Left lung (tissue), 10 donors: Measurements from ENCODE around the gene CFD. TPM values are rescaled to one million over a fixed set of nuclear protein-coding genes. Genes with fewer than 3 reads are reported as not detected.
"Not testable (repeated sequence)": the region's sequence is repeated elsewhere in the genome, so short reads cannot be mapped to it uniquely, and the experiment has no call there.

Experiments used
- ATAC-seq: fragments of 200-7000 bp; cut with Tn5 transposase; one replicate; pipeline ENCODE4 v1.9.1; 2020; ENCODE audit warnings: moderate library complexity
- DNase-seq, 4 donors: peaks; one replicate each; pipeline ENCODE4 v3.0.0-alpha.2; 2013 to 2020
- H3K27ac ChIP-seq, 2 donors: fragments of 200-600 bp; sonication (generic) in 1 of 2; one replicate each; pipeline versions ENCODE4 v1.5.0 to v1.8.0; 2020 to 2021
- H3K27me3 ChIP-seq, 2 donors: fragments of 200-600 bp; sonication (generic) in 1 of 2; one replicate each; pipeline versions ENCODE4 v1.5.0 to v1.8.0; 2020 to 2021
- H3K36me3 ChIP-seq, 2 donors: fragments of 200-600 bp; sonication (generic) in 1 of 2; one replicate each; pipeline versions ENCODE4 v1.5.0 to v1.8.0; 2020 to 2021
- H3K4me1 ChIP-seq, 2 donors: fragments of 200-600 bp; one replicate each; pipeline ENCODE4 v1.8.0; 2021
- H3K4me3 ChIP-seq, 2 donors: fragments of 200-600 bp; sonication (generic) in 1 of 2; one replicate each; pipeline versions ENCODE4 v1.5.0 to v1.8.0; 2020 to 2021; ENCODE audit warnings: mild to moderate bottlenecking in 1 of 2
- H3K9me3 ChIP-seq, 2 donors: fragments of 200-600 bp; sonication (generic) in 1 of 2; one replicate each; pipeline versions ENCODE4 v1.5.0 to v1.8.0; 2020 to 2021
- CTCF ChIP-seq, 2 donors: fragments of 200-600 bp; sonication (generic) in 1 of 2; IDR thresholded peaks; one replicate each; pipeline versions ENCODE4 v1.5.0 to v1.8.0; 2021; ENCODE audit warnings: antibody characterized with exemption in 2 of 2
- intact Hi-C, 2 donors: fragments of 100-400 bp; cut with DNase I; formaldehyde crosslinking; loops; one replicate each; pipeline versions ENCODE4 v1.11.2 to v1.14.2; 2022
- polyA plus RNA-seq, 6 donors: library from polyadenylated mRNA; unstranded; fragments of 120-200 nt; gene quantifications; one replicate each; pipeline ENCODE4 v1.2.1, GENCODE V29; 2013; ENCODE audit not compliant: insufficient read length in 6 of 6
- total RNA-seq, 2 donors: library from RNA; stranded (reverse); fragmentation: NEBNext Ultra II Directional; extraction: Animal tissue kit (Norgen Biotek cat#: 25700); gene quantifications; one replicate each; pipeline ENCODE4 v1.2.1, GENCODE V29; 2021
- donor health status: DM: no; HTN: yes; CAD: no.
- donor health status: DM: no; HTN: no; CAD: no.

CFD gene
- total and polyA plus RNA-seq, 8 donors: 4.9 to 85.3 (median 10.5) TPM

- peaks cover 0 to 54% of the 10 kb centered on the region in 2 donors for H3K36me3 ChIP-seq
- intact Hi-C loops: no loop called here
- ATAC-seq (no peak), DNase-seq (no peak)
- H3K4me1 ChIP-seq: no peaks in the 10 kb centered on the region
- H3K4me3 ChIP-seq: no peak overlapping the region
- no peak for TF ChIP-seq CTCF (IDR thresholded peaks at IDR 0.05)
- no peaks in the 10 kb centered on the region for H3K27me3 ChIP-seq
- H3K9me3 ChIP-seq: no peaks in the 10 kb centered on the region
- H3K27ac ChIP-seq: no peak overlapping the region
These were observed 45.0 kb upstream of the CFD start for GRCh38 chr19:814152-815078.

DNA sequence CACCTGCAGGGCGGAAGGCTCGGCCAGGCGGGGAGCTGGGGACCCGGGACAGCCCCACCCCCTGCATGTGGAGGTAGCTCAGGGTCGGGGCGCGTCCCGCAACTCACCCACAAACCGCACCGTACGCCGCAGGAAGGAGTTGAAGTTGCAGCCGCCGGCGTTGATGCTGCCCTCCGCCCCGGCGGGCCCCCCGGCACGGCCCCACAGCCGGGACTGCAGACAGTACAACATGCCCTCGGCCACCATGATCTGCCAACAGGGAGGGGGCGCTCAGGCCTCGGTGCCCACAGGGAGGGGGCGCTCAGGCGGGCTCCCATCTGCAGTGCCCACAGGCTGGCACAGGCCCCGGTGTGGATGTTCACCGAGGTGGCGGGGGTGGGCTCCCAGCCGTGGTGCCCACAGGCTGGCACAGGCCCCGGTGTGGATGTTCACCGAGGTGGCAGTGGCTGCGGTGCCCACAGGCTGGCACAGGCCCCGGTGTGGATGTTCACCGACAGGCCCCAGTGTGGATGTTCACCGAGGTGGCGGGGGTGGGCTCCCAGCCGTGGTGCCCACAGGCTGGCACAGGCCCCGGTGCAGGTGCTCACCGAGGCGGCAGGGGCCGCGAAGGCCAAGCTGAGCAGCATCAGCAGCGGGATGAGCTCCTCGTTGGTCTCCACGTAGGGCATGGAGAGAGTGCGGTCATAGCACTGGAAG is 44.2 kb upstream of the CFD start:
- no peak for TF ChIP-seq CTCF (IDR thresholded peaks at IDR 0.05)
- no peak overlapping the region for H3K27ac ChIP-seq
- H3K4me1 ChIP-seq: no peaks in the 10 kb centered on the region
- no peak overlapping the region for H3K4me3 ChIP-seq
- no peak for ATAC-seq
- H3K27me3 ChIP-seq: no peaks in the 10 kb centered on the region
- DNase-seq: no peak
- intact Hi-C loops: no loop called here
- H3K36me3 ChIP-seq: peaks cover 0 to 46% of the 10 kb centered on the region in 2 donors
- H3K9me3 ChIP-seq: no peaks in the 10 kb centered on the region

- intact Hi-C loops: no loop called here
- no peaks in the 10 kb centered on the region for H3K9me3 ChIP-seq
- peaks cover 0 to 3% of the 10 kb centered on the region in 2 donors for H3K27me3 ChIP-seq
- TF ChIP-seq CTCF (IDR thresholded peaks at IDR 0.05): no peak
- no peak overlapping the region for H3K27ac ChIP-seq
- no peaks in the 10 kb centered on the region for H3K4me1 ChIP-seq
- H3K36me3 ChIP-seq: peaks cover 0 to 39% of the 10 kb centered on the region in 2 donors
- no peak overlapping the region for H3K4me3 ChIP-seq
- ATAC-seq (no peak), DNase-seq (no peak)
These were observed 43.5 kb upstream of the CFD start for GRCh38 chr19:815775-816499.

GRCh38 chr19:816500-816857 is 43.0 kb upstream of the CFD start:
- ATAC-seq: no peak
- Histone ChIP-seq H3K4me1 (peaks cover under 1 to 4% of the 10 kb centered on the region in 2 donors), H3K27me3 (peaks cover 0 to 9% of the 10 kb centered on the region in 2 donors), H3K4me3 (no peak overlapping the region), H3K9me3 (no peaks in the 10 kb centered on the region), H3K27ac (no peak overlapping the region), H3K36me3 (peaks cover 0 to 33% of the 10 kb centered on the region in 2 donors)
- intact Hi-C loops: no loop called here
- no peak for TF ChIP-seq CTCF (IDR thresholded peaks at IDR 0.05)
- no peak for DNase-seq

GRCh38 chr19:820212-820611 is 39.3 kb upstream of the CFD start:
- intact Hi-C loops, H3K27ac ChIP-seq, DNase-seq, H3K4me3 ChIP-seq, H3K9me3 ChIP-seq, ATAC-seq, H3K36me3 ChIP-seq: not testable (repeated sequence)
- H3K27me3 ChIP-seq: peaks cover 18 to 36% of the 10 kb centered on the region in 2 donors
- peaks cover 3 to 41% of the 10 kb centered on the region in 2 donors for H3K4me1 ChIP-seq
